ENCODE data around the gene TGFBR3. TPM values are rescaled to one million over a fixed set of nuclear protein-coding genes. Genes with fewer than 3 reads are reported as not detected.

The TGFBR3 gene
- total RNA-seq, 6 experiments from 2014 or later = 5.8 to 21.1 (median 19.0) TPM

DNA sequence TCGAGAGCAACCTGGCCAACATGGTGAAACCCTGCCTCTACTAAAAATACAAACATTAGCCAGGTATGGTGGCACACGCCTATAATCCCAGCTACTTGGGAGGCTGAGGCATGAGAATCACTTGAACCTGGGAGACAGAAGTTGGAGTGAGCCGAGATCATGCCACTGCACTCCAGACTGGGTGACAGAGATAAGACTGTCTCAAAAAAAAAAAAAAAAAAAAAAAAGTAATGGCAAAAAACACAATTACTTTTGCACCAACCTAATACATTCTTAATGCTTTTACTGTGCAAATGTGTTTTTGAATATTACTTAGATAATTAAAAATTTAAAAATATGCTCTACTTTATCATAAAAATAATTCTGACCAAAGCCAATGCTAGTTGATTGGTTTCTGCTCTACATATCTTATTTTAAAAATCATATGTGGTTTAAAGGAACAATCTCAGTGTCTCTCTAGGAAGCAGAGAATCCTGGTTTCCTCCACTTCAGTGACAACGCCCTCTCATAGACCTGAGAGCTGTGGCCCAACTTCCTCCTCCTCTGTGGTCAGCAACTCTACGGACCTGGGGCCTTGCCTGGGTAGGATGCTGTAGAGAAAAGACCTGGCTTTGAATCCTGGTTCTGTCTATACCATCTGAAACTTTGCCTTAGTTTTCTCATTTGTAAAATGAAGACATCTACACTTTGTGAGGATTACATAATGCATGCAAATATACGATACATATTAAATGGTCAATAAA is 64.7 kb downstream of the TGFBR3 start:
- H3K27ac Mint-ChIP-seq = no peak overlapping the region
- no peaks in the 10 kb centered on the region; the same call in 1 of the 2 replicates for H3K27me3 Mint-ChIP-seq (ENCODE audit: insufficient read depth)
- DNase-seq = no peak
- peaks cover 17% of the 10 kb centered on the region for H3K4me1 Mint-ChIP-seq (ENCODE audit: low read depth)
- TF ChIP-seq, protein P1, sequence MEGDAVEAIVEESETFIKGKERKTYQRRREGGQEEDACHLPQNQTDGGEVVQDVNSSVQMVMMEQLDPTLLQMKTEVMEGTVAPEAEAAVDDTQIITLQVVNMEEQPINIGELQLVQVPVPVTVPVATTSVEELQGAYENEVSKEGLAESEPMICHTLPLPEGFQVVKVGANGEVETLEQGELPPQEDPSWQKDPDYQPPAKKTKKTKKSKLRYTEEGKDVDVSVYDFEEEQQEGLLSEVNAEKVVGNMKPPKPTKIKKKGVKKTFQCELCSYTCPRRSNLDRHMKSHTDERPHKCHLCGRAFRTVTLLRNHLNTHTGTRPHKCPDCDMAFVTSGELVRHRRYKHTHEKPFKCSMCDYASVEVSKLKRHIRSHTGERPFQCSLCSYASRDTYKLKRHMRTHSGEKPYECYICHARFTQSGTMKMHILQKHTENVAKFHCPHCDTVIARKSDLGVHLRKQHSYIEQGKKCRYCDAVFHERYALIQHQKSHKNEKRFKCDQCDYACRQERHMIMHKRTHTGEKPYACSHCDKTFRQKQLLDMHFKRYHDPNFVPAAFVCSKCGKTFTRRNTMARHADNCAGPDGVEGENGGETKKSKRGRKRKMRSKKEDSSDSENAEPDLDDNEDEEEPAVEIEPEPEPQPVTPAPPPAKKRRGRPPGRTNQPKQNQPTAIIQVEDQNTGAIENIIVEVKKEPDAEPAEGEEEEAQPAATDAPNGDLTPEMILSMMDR (IDR thresholded peaks at IDR 0.05) = no peak
- H3K9me3 Mint-ChIP-seq = no peaks in the 10 kb centered on the region
- no peaks in the 10 kb centered on the region for H3K36me3 Mint-ChIP-seq (ENCODE audit: low read depth)
- H3K4me3 Mint-ChIP-seq = no peak overlapping the region

DNA sequence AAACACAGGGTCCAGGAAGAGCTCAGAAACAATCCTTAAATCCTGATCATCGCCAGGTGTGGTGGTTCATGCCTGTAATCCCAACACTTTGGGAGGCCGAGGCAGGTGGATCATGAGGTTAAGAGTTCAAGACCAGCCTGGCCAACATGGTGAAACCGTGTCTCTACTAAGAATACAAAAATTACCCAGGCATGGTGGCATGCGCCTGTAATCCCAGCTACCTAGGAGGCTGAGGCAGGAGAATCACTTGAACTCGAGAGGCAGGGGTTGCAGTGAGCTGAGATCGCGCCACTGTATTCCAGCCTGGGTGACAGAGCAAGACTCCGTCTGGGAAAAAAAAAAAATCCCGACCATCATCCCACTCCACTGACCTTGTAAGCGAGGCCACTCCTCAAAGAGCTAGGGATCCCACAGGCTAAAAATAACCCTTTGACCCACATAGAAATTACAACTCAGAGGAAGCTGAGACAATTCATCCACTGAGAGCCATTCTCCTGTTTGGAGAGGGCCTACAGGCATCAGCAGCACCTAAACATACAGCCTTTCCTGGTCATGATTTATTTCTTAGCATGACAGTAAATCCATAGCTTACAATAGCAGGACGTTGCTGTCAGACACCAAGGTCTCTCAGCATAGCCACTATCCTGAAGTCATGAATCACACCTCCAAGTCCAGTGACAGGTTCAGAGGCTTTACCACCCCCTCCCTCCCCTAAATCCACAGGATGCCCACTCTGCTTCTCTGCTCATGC is 66.7 kb downstream of the TGFBR3 start:
- H3K36me3 Mint-ChIP-seq (ENCODE audit: low read depth) = no peaks in the 10 kb centered on the region
- H3K9me3 Mint-ChIP-seq = no peaks in the 10 kb centered on the region
- H3K4me1 Mint-ChIP-seq (ENCODE audit: low read depth) = peaks cover 26% of the 10 kb centered on the region
- TF ChIP-seq, protein P1 (IDR thresholded peaks at IDR 0.05) = no peak
- H3K27ac Mint-ChIP-seq = peak overlapping the region; percentile 37; the same call in 1 of the 2 replicates
- no peaks in the 10 kb centered on the region for H3K27me3 Mint-ChIP-seq (ENCODE audit: insufficient read depth)
- no peak for DNase-seq
- H3K4me3 Mint-ChIP-seq = no peak overlapping the region

DNA sequence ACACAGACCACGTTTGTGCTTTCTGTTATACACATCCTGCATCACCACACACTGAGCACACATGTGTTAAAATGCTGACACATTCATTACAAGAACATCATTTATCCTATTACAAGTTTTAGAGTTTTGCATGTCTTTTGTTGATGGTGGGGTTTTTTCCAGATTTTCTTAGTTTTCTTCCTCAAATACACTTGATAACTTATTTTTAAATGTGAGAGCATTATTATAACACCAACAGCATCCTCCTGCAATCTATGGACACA is 67.3 kb downstream of the TGFBR3 start:
- Mint-ChIP-seq H3K27me3 (ENCODE audit: insufficient read depth) (no peaks in the 10 kb centered on the region), H3K9me3 (no peaks in the 10 kb centered on the region), H3K27ac (peak overlapping the region; percentile 24; the same call in 1 of the 2 replicates), H3K4me1 (ENCODE audit: low read depth) (peaks cover 26% of the 10 kb centered on the region), H3K4me3 (no peak overlapping the region), H3K36me3 (ENCODE audit: low read depth) (no peaks in the 10 kb centered on the region)
- TF ChIP-seq, protein P1 (IDR thresholded peaks at IDR 0.05) = no peak
- DNase-seq = no peak

DNA sequence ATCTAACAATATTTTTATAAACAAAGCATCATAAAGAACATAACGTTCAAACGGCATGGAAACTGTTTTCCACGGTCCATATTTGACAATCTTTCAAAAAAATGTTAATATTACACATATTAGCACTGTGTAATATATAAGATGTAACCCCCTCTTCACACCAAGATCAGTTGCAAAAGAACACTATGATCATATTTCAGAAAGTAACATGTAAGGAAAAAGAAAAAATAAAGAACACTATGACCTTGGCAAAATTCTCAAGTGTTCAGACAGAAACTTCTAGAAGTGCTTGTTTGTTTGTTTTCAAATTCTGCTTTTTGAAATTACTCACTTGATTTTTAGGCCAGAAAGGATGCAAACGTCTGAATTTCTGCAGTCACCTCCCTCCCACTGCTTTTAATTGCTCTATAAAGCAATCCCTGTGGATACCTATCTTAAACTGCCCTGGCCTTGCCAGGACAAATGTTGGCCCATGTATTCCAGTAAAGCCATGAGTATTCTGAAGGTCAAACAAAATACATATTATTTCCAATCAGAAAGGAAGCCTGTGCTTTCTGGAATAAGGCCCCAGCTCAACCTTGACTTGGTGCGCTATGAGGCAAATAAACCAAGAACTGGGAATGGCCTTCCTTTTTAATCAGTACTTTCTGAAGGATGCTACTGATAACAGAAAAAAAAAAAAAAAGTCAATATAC is 68.6 kb downstream of the TGFBR3 start:
- Mint-ChIP-seq H3K27ac (no peak overlapping the region), H3K4me3 (no peak overlapping the region), H3K27me3 (ENCODE audit: insufficient read depth) (no peaks in the 10 kb centered on the region), H3K4me1 (ENCODE audit: low read depth) (peaks cover 26% of the 10 kb centered on the region), H3K36me3 (ENCODE audit: low read depth) (no peaks in the 10 kb centered on the region), H3K9me3 (no peaks in the 10 kb centered on the region)
- DNase-seq = no peak
- TF ChIP-seq, protein P1 (IDR thresholded peaks at IDR 0.05) = no peak

DNA sequence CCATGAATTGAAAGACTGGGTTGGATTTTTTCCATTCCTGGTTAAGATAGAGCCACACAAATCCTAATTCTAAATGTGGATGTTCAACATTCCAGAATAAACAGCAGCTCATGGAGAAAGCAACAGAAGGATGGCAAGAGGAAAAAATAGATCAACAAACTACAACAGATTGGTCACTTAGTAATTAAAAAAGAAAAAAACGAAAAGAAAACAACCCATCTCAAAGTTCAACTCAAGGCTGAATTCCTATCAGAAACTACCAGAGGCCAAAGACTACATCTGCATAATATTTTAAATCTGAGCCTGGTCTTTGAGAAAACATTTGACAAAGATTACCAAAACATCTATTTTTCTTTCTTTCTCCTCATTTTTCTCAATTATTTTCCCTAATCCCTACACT is 69.9 kb downstream of the TGFBR3 start:
- H3K4me3 Mint-ChIP-seq = no peak overlapping the region
- no peaks in the 10 kb centered on the region for H3K36me3 Mint-ChIP-seq (ENCODE audit: low read depth)
- TF ChIP-seq, protein P1 (IDR thresholded peaks at IDR 0.05) = no peak
- DNase-seq = no peak
- H3K4me1 Mint-ChIP-seq (ENCODE audit: low read depth) = peaks cover 26% of the 10 kb centered on the region
- H3K9me3 Mint-ChIP-seq = no peaks in the 10 kb centered on the region
- H3K27ac Mint-ChIP-seq = no peak overlapping the region
- no peaks in the 10 kb centered on the region for H3K27me3 Mint-ChIP-seq (ENCODE audit: insufficient read depth)

Measured in HFFc6 (cell line).